Measurements from ENCODE around the gene LRRC8C. TPM values are rescaled to one million over a fixed set of nuclear protein-coding genes. Genes with fewer than 3 reads are reported as not detected.

Gene LRRC8C
- total RNA-seq, 1 donor from 2014 or later, result 5.5 TPM

DNA sequence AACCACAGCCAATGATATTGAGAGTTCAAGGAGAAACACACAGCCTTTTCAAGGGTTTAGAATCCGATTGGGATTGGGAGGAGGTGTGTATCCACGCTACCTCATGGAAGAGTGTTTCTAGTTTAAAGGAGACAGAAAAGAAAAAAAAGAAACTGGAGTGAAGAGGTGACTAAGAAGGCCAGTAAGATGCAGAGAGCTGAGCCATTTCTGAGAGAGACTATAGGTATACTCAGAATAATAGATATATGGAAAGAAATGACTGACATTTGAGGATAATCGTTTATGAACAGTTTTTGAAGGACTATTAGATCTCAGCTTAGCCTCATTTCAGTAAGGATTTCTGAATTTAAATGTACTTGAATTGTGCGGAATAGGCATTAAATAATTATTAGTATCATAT, 42.8 kb downstream of the LRRC8C start:
- no peaks in the 10 kb centered on the region for H3K9me3 ChIP-seq (ENCODE audit: low read depth)
- Mint-ChIP-seq H3K4me3 (no peak overlapping the region), H3K27me3 (ENCODE audit: insufficient read depth, low read depth) (peaks cover 2% of the 10 kb centered on the region), H3K36me3 (peaks cover 2% of the 10 kb centered on the region), H3K4me1 (no peaks in the 10 kb centered on the region), H3K9me3 (peaks cover 2% of the 10 kb centered on the region), H3K27ac (no peak overlapping the region)
- H4K20me1 ChIP-seq (ENCODE audit: low read depth), result no peaks in the 10 kb centered on the region
- no peak for DNase-seq (ENCODE audit: low spot score)
- no peak overlapping the region for H3K27ac ChIP-seq
- no peak overlapping the region for H2AFZ ChIP-seq (replicated peaks)
- no peak overlapping the region for H3K9ac ChIP-seq
- no peaks in the 10 kb centered on the region for H3K79me2 ChIP-seq (ENCODE audit: low read depth)
- no peak for TF ChIP-seq EZH2phosphoT487 (IDR thresholded peaks at IDR 0.05)
- no peak for TF ChIP-seq EZH2 (IDR thresholded peaks at IDR 0.05)
- TF ChIP-seq, protein P1, sequence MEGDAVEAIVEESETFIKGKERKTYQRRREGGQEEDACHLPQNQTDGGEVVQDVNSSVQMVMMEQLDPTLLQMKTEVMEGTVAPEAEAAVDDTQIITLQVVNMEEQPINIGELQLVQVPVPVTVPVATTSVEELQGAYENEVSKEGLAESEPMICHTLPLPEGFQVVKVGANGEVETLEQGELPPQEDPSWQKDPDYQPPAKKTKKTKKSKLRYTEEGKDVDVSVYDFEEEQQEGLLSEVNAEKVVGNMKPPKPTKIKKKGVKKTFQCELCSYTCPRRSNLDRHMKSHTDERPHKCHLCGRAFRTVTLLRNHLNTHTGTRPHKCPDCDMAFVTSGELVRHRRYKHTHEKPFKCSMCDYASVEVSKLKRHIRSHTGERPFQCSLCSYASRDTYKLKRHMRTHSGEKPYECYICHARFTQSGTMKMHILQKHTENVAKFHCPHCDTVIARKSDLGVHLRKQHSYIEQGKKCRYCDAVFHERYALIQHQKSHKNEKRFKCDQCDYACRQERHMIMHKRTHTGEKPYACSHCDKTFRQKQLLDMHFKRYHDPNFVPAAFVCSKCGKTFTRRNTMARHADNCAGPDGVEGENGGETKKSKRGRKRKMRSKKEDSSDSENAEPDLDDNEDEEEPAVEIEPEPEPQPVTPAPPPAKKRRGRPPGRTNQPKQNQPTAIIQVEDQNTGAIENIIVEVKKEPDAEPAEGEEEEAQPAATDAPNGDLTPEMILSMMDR (IDR thresholded peaks at IDR 0.05), result no peak
- H3F3A ChIP-seq (ENCODE audit: low read depth), result no peaks in the 10 kb centered on the region
- no peaks in the 10 kb centered on the region for H3K27me3 ChIP-seq
- H3K4me3 ChIP-seq, result no peak overlapping the region
- H3K4me2 ChIP-seq, result no peak overlapping the region
- no peaks in the 10 kb centered on the region for H3K4me1 ChIP-seq
- no peaks in the 10 kb centered on the region for H3K36me3 ChIP-seq

DNA sequence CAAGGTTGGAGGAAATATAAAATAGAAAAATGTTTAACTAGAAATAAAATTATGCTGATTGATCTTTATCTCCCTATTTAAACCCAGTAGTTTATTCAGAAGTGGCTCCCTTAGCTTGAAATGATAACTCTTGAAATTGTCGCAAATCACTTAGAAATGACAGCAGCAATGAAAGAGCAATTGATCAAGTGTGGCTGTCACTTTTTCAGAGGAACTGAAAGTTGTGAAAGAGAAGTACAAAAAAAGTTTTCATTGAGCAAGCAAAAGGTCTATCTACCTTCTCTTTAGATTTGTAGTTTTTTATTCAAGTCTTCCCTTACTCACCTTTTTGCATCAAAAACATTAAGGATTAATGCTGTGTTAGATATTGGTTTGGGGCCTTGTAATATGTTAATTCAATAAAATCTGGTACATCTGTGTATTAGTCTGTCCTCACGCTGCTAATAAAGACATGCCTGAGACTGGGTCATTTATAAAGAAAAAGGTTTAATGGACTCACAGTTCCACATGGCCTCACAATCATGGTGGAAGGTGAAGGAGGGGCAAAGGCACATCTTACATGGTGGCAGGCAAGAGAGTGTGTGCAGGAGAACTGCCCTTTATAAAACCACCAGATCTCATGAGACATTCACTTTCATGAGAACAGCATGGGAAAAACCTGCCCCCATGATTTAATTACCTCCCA, 48.3 kb downstream of the LRRC8C start:
- H3K4me1 Mint-ChIP-seq, result no peaks in the 10 kb centered on the region
- Histone ChIP-seq H3K27me3 (no peaks in the 10 kb centered on the region), H3K36me3 (no peaks in the 10 kb centered on the region), H2AFZ (replicated peaks) (no peak overlapping the region), H3K4me1 (no peaks in the 10 kb centered on the region), H3K4me2 (no peak overlapping the region), H3F3A (ENCODE audit: low read depth) (no peaks in the 10 kb centered on the region), H3K27ac (no peak overlapping the region), H3K4me3 (no peak overlapping the region), H3K9me3 (ENCODE audit: low read depth) (no peaks in the 10 kb centered on the region), H3K79me2 (ENCODE audit: low read depth) (no peaks in the 10 kb centered on the region), H4K20me1 (ENCODE audit: low read depth) (no peaks in the 10 kb centered on the region), H3K9ac (no peak overlapping the region)
- no peak for DNase-seq (ENCODE audit: low spot score)
- no peak overlapping the region for H3K27ac Mint-ChIP-seq
- no peaks in the 10 kb centered on the region for H3K27me3 Mint-ChIP-seq (ENCODE audit: insufficient read depth, low read depth)
- H3K36me3 Mint-ChIP-seq, result peaks cover 8% of the 10 kb centered on the region
- TF ChIP-seq EZH2phosphoT487 (IDR thresholded peaks at IDR 0.05), result no peak
- no peak for TF ChIP-seq EZH2 (IDR thresholded peaks at IDR 0.05)
- TF ChIP-seq, protein P1 (IDR thresholded peaks at IDR 0.05), result no peak
- H3K4me3 Mint-ChIP-seq, result no peak overlapping the region
- peaks cover 7% of the 10 kb centered on the region for H3K9me3 Mint-ChIP-seq

DNA sequence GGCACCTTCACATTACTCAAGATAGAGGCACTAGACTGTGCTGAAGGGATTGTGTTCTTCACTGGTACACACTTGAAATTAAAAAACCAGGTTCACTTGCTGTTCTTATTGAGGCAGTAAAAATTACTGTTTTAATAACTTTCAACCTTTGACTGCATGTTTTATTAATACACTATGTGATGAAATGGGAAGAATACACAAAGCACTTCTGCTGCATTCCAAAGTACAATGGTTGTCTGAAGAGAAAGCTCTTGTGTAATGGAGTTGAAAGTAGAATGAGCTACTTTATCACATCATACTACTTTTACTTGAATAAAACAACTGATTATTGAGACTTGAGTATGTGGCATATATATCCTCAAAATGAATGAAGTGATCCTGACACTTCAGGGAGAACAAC, 49.7 kb downstream of the LRRC8C start:
- peaks cover 7% of the 10 kb centered on the region for H3K9me3 Mint-ChIP-seq
- H3K27ac Mint-ChIP-seq, result no peak overlapping the region
- no peak overlapping the region for H3K4me3 ChIP-seq
- H3K36me3 Mint-ChIP-seq, result peaks cover 8% of the 10 kb centered on the region
- H3K9me3 ChIP-seq (ENCODE audit: low read depth), result no peaks in the 10 kb centered on the region
- H3K4me1 ChIP-seq, result no peaks in the 10 kb centered on the region
- H3K27me3 ChIP-seq, result no peaks in the 10 kb centered on the region
- H3F3A ChIP-seq (ENCODE audit: low read depth), result no peaks in the 10 kb centered on the region
- TF ChIP-seq EZH2 (IDR thresholded peaks at IDR 0.05) (no peak), EZH2phosphoT487 (IDR thresholded peaks at IDR 0.05) (no peak)
- TF ChIP-seq, protein P1 (IDR thresholded peaks at IDR 0.05), result no peak
- H3K27me3 Mint-ChIP-seq (ENCODE audit: insufficient read depth, low read depth), result no peaks in the 10 kb centered on the region
- H3K4me1 Mint-ChIP-seq, result no peaks in the 10 kb centered on the region
- no peak overlapping the region for H3K4me3 Mint-ChIP-seq
- no peak for DNase-seq (ENCODE audit: low spot score)
- no peaks in the 10 kb centered on the region for H3K36me3 ChIP-seq
- H3K27ac ChIP-seq, result no peak overlapping the region
- H2AFZ ChIP-seq (replicated peaks), result no peak overlapping the region
- no peak overlapping the region for H3K9ac ChIP-seq
- H4K20me1 ChIP-seq (ENCODE audit: low read depth), result no peaks in the 10 kb centered on the region
- no peak overlapping the region for H3K4me2 ChIP-seq
- H3K79me2 ChIP-seq (ENCODE audit: low read depth), result no peaks in the 10 kb centered on the region
